Thoracic aorta (tissue), 2 donors: ENCODE measurements around the gene CSRNP2. TPM values are rescaled to one million over a fixed set of nuclear protein-coding genes. Genes with fewer than 3 reads are reported as not detected.
"Not testable (repeated sequence)": the region's sequence is repeated elsewhere in the genome, so short reads cannot be mapped to it uniquely, and the experiment has no call there.

Experiments
- ATAC-seq: fragments of 150-250 bp; one replicate; pipeline ENCODE4 v1.8.0; 2017; ENCODE audit warnings: low read depth; ENCODE audit not compliant: insufficient number of reproducible peaks, low FRiP score
- DNase-seq: peaks from one replicate; pipeline ENCODE4 v3.0.0-alpha.2; 2020; ENCODE audit warnings: low spot score
- H3K27ac ChIP-seq, 2 donors: fragments of 200-600 bp; sonication (generic); 1 replicate in 1 of 2; 2 replicates in 1 of 2; pipeline ENCODE4 v1.5.1; 2016; ENCODE audit warnings: mild to moderate bottlenecking in 2 of 2, moderate library complexity in 2 of 2
- H3K27me3 ChIP-seq: fragments of 200-600 bp; sonication (generic); replicated peaks from 2 replicates; pipeline ENCODE4 v1.6.0; 2016; ENCODE audit warnings: mild to moderate bottlenecking; ENCODE audit not compliant: insufficient read depth
- H3K36me3 ChIP-seq: fragments of 200-600 bp; sonication (generic); one replicate; pipeline ENCODE4 v1.5.1; 2016
- H3K4me1 ChIP-seq, 2 donors: fragments of 200-600 bp; sonication (generic); 1 replicate in 1 of 2; 2 replicates in 1 of 2; pipeline versions ENCODE4 v1.5.1 to v1.6.0; 2016; ENCODE audit warnings: low read depth in 2 of 2, mild to moderate bottlenecking in 1 of 2; ENCODE audit not compliant: control insufficient read depth in 1 of 2
- H3K4me3 ChIP-seq: fragments of 200-600 bp; sonication (generic); 2 replicates; pipeline ENCODE4 v1.5.1; 2016; ENCODE audit warnings: mild to moderate bottlenecking
- H3K9me3 ChIP-seq: fragments of 200-600 bp; sonication (generic); 2 replicates; pipeline ENCODE4 v1.5.1; 2016
- CTCF ChIP-seq: fragments of 200-600 bp; sonication (generic); IDR thresholded peaks from one replicate; pipeline ENCODE4 v1.5.1; 2019; ENCODE audit warnings: antibody characterized with exemption
- total RNA-seq, 2 donors: library from RNA; depleted of rRNA; stranded (reverse); fragments of >200 nt; gene quantifications; one replicate each; pipeline versions ENCODE4 v1.1.0 to v1.2.3, GENCODE V29; 2016

The CSRNP2 gene
- total RNA-seq, 2 donors from 2014 or later, result 30.9 to 43.4 TPM

- Histone ChIP-seq H3K27me3 (no peaks in the 10 kb centered on the region), H3K27ac (no peak overlapping the region), H3K9me3 (no peaks in the 10 kb centered on the region), H3K36me3 (no peaks in the 10 kb centered on the region), H3K4me1 (peaks cover 23 to 33% of the 10 kb centered on the region in 2 donors), H3K4me3 (no peak overlapping the region)
- ATAC-seq (no peak), DNase-seq (no peak)
- TF ChIP-seq CTCF, result no peak
Measured at GRCh38 chr12:51018956-51019355, 64.4 kb downstream of the CSRNP2 start.

- Histone ChIP-seq H3K4me3 (no peak overlapping the region), H3K27ac (no peak overlapping the region), H3K27me3 (no peaks in the 10 kb centered on the region), H3K36me3 (no peaks in the 10 kb centered on the region), H3K4me1 (peaks cover 17 to 33% of the 10 kb centered on the region in 2 donors), H3K9me3 (no peaks in the 10 kb centered on the region)
- DNase-seq (no peak), ATAC-seq (no peak)
- TF ChIP-seq CTCF, result no peak
Measured at GRCh38 chr12:51017452-51017851, 65.9 kb downstream of the CSRNP2 start.

- H3K4me3 ChIP-seq, H3K27me3 ChIP-seq, H3K27ac ChIP-seq, H3K36me3 ChIP-seq, H3K9me3 ChIP-seq, DNase-seq, ATAC-seq: not testable (repeated sequence)
- H3K4me1 ChIP-seq, result peaks cover 22 to 24% of the 10 kb centered on the region in 2 donors
Measured at GRCh38 chr12:51014467-51014866, 68.9 kb downstream of the CSRNP2 start.

- DNase-seq (no peak), ATAC-seq (no peak)
- Histone ChIP-seq H3K27me3 (no peaks in the 10 kb centered on the region), H3K4me3 (no peak overlapping the region), H3K36me3 (no peaks in the 10 kb centered on the region), H3K4me1 (peaks cover 27 to 31% of the 10 kb centered on the region in 2 donors), H3K27ac (no peak overlapping the region), H3K9me3 (no peaks in the 10 kb centered on the region)
- no peak for TF ChIP-seq CTCF
Measured at GRCh38 chr12:51013441-51013840, 70.0 kb downstream of the CSRNP2 start.

GRCh38 chr12:51012570-51013236 is 70.7 kb downstream of the CSRNP2 start:
- Histone ChIP-seq H3K27ac (no peak overlapping the region), H3K4me1 (peaks cover 25 to 31% of the 10 kb centered on the region in 2 donors)
- ATAC-seq, result no peak

More at GRCh38 chr12:51012570-51013236, 70.7 kb downstream of the CSRNP2 start:
- no peak for DNase-seq
- H3K27me3 ChIP-seq, result no peaks in the 10 kb centered on the region
- no peaks in the 10 kb centered on the region for H3K9me3 ChIP-seq
- no peak overlapping the region for H3K4me3 ChIP-seq
- no peaks in the 10 kb centered on the region for H3K36me3 ChIP-seq
- TF ChIP-seq CTCF, result no peak
